HepG2 (cell line): ENCODE data around the gene ADPRHL1. TPM values are rescaled to one million over a fixed set of nuclear protein-coding genes. Genes with fewer than 3 reads are reported as not detected.
"Not testable (repeated sequence)": the region's sequence is repeated elsewhere in the genome, so short reads cannot be mapped to it uniquely, and the experiment has no call there.

Source experiments
- ATAC-seq: fragments of 200-7000 bp; cut with Tn5 transposase; 3 replicates; pipeline ENCODE4 v1.9.1; 2020; ENCODE audit warnings: mild to moderate bottlenecking, moderate library complexity
- BruUV-seq: library from RNA; stranded (reverse); fragments of 400-500 nt; replicated peaks from 2 replicates; lab custom pipeline; 2021; lab: Mats Ljungman, UMichigan
- CTCF ChIA-PET: fragments of 300-600 bp; formaldehyde crosslinking; extraction: SDS; loops from one replicate; lab custom pipeline; 2021; ENCODE audit warnings: low total read pairs, inconsistent platforms, low intra/inter-chr PET ratio; lab: Yijun Ruan, JAX
- POLR2A ChIA-PET: fragments of 350-600 bp; sonication (Branson Sonifier 250); formaldehyde crosslinking; loops from one replicate; lab custom pipeline; 2020; ENCODE audit warnings: antibody characterized with exemption, inconsistent platforms; lab: Yijun Ruan, JAX
- DNase-seq: peaks from one replicate; pipeline ENCODE4 v3.0.0-alpha.2; 2015; ENCODE audit warnings: low spot score
- FAIRE-seq: peaks from 3 replicates; lab custom pipeline; 2011; peaks lifted over from hg19 to GRCh38; lab: Jason Lieb, UNC
- H2AFZ ChIP-seq: one replicate; pipeline ENCODE4 v1.6.1; 2011; ENCODE audit warnings: low read length, inconsistent platforms
- H3K27ac ChIP-seq: fragments of 300-600 bp; 3 replicates; pipeline ENCODE4 v1.8.0; 2011; ENCODE audit warnings: mixed run types, mild to moderate bottlenecking, mixed read lengths, low read length, inconsistent platforms; ENCODE audit not compliant: insufficient read depth; ENCODE audit errors: extremely low read length
- H3K27me3 ChIP-seq, 2 experiments: fragments of 200-600 bp in 1 of 2; 2 replicates in 1 of 2; 3 replicates in 1 of 2; pipeline versions ENCODE4 v1.6.0 to v1.8.0; 2011; ENCODE audit warnings: low read length in 2 of 2, mild to moderate bottlenecking in 2 of 2, moderate library complexity in 2 of 2, inconsistent platforms in 1 of 2; ENCODE audit not compliant: insufficient read depth in 2 of 2, control insufficient read depth in 1 of 2
- H3K36me3 ChIP-seq, 2 experiments: fragments of 200-600 bp in 1 of 2; replicated peaks in 1 of 2; 2 replicates in 1 of 2; 3 replicates in 1 of 2; pipeline versions ENCODE4 v1.5.1 to v1.8.0; 2011; ENCODE audit warnings: low read length in 2 of 2, inconsistent platforms in 1 of 2; ENCODE audit not compliant: insufficient read depth in 2 of 2, control insufficient read depth in 1 of 2
- H3K4me1 ChIP-seq: 2 replicates; pipeline ENCODE4 v1.5.1; 2012; ENCODE audit warnings: low read length, inconsistent platforms; ENCODE audit not compliant: insufficient read depth
- H3K4me2 ChIP-seq: 2 replicates; pipeline ENCODE4 v1.6.0; 2011; ENCODE audit warnings: low read depth, low read length, inconsistent platforms
- H3K4me3 ChIP-seq, 3 experiments: fragments of 200-600 bp in 1 of 3; sonication (generic), shearing (Covaris generic) in 1 of 3; replicated peaks in 1 of 3; 2 replicates each; pipeline ENCODE4 v1.5.1; 2011 to 2016; ENCODE audit warnings: low read length in 3 of 3, inconsistent platforms in 2 of 3, low read depth in 2 of 3, mild to moderate bottlenecking in 2 of 3, control low read depth in 1 of 3, mixed read lengths in 1 of 3; ENCODE audit not compliant: insufficient read depth in 1 of 3
- H3K79me2 ChIP-seq: one replicate; pipeline ENCODE4 v1.6.1; 2011; ENCODE audit warnings: low read length, inconsistent platforms; ENCODE audit not compliant: insufficient read depth
- H3K9ac ChIP-seq: 2 replicates; pipeline ENCODE4 v1.6.0; 2011; ENCODE audit warnings: mild to moderate bottlenecking, low read depth, low read length, inconsistent platforms; ENCODE audit not compliant: insufficient read depth
- H3K9me3 ChIP-seq: 2 replicates; pipeline ENCODE4 v1.5.1; 2012; ENCODE audit warnings: mild to moderate bottlenecking, low read length
- H4K20me1 ChIP-seq: 2 replicates; pipeline ENCODE4 v1.6.0; 2011; ENCODE audit warnings: inconsistent platforms, mild to moderate bottlenecking, low read length, moderate library complexity; ENCODE audit not compliant: insufficient read depth
- HNF4A ChIP-seq: sonication (generic); formaldehyde crosslinking; IDR thresholded peaks from 2 replicates; pipeline ENCODE4 v1.4.0; 2020; ENCODE audit warnings: missing genetic modification reagents
- HOXD1 ChIP-seq: sonication (generic); formaldehyde crosslinking; IDR thresholded peaks from 2 replicates; pipeline ENCODE4 v1.5.0; 2020; ENCODE audit warnings: missing genetic modification reagents
- PRDM10 ChIP-seq: sonication (generic); formaldehyde crosslinking; IDR thresholded peaks from 2 replicates; pipeline ENCODE4 v1.4.0; 2020; ENCODE audit warnings: low read depth, missing genetic modification reagents
- SAP130 ChIP-seq: IDR thresholded peaks from 2 replicates; pipeline ENCODE4 v1.6.1; 2016; ENCODE audit warnings: low read depth
- ZBED4 ChIP-seq: sonication (generic); formaldehyde crosslinking; IDR thresholded peaks from 2 replicates; pipeline ENCODE4 v1.4.0; 2020; ENCODE audit warnings: missing genetic modification reagents, borderline replicate concordance
- ZNF777 ChIP-seq: sonication (generic); formaldehyde crosslinking; IDR thresholded peaks from 2 replicates; pipeline ENCODE4 v1.4.0; 2020; ENCODE audit warnings: missing genetic modification reagents
- WGBS: methylation state at CpG from one replicate; pipeline ENCODE4 v1.1.6; 2017; ENCODE audit warnings: low lambda C conversion rate; 5-methylcytosine and 5-hydroxymethylcytosine counted together
- in situ Hi-C: cut with HindIII; loops from 2 replicates; pipeline ENCODE4 v1.10.0; 2017; ENCODE audit warnings: low pct_unique_long_range_greater_than_20kb; ENCODE audit not compliant: extremely low pct_ligation_motif_present
- intact Hi-C: fragments of 100-400 bp; cut with micrococcal nuclease; formaldehyde crosslinking; loops from one replicate; pipeline ENCODE4 v1.10.0; 2022; ENCODE audit not compliant: unreplicated experiment
- polyA plus RNA-seq, 8 experiments: library from polyadenylated mRNA; depleted of rRNA in 3 of 8; stranded (reverse) in 7 of 8; unstranded in 1 of 8; fragments of >200 nt; fragmentation: Illumina TruSeq in 4 of 8; extraction: Trizol in 4 of 8; gene quantifications; 2 replicates each; pipeline versions ENCODE4 v1.2.1 to v1.2.3, GENCODE V29; 2011 to 2016; ENCODE audit warnings: low read depth in 4 of 8, missing spikeins in 1 of 8, mixed read lengths in 1 of 8; ENCODE audit not compliant: insufficient read depth in 1 of 8
- total RNA-seq, 5 experiments: library from RNA; depleted of rRNA; stranded (reverse); fragments of >200 nt; fragmentation: Illumina TruSeq; extraction: Trizol; gene quantifications; 2 replicates each; pipeline ENCODE4 v1.2.3, GENCODE V29; 2016; ENCODE audit warnings: low read depth in 1 of 5

Gene ADPRHL1
- total and polyA plus RNA-seq, 2 of the 13 experiments (the other 11 are each of a cell fraction or from before 2014, with no cell fraction given), result 0.34 to 0.40 TPM

- peak; percentile 48 for TF ChIP-seq SAP130 (CRISPR knock-in tag)
- 0 out of 2 replicates have a peak, but pooled peaks have one; percentile 13 for TF ChIP-seq HNF4A (CRISPR knock-in tag)
- TF ChIP-seq ZNF777 (CRISPR knock-in tag), result no peak
- TF ChIP-seq ZBED4 (CRISPR knock-in tag), result peak; percentile 61; the same call in 1 of the 2 replicates
- no peak for TF ChIP-seq HOXD1
- TF ChIP-seq PRDM10 (CRISPR knock-in tag), result peak; percentile 26; the same call in 1 of the 2 replicates
These were observed 15.8 kb downstream of the ADPRHL1 start (continued) for GRCh38 chr13:113437408-113438010.

- H4K20me1 ChIP-seq, H3K36me3 ChIP-seq, H3K79me2 ChIP-seq, intact Hi-C loops, H3K27ac ChIP-seq, BruUV-seq, H2AFZ ChIP-seq, in situ Hi-C loops, ATAC-seq, H3K9me3 ChIP-seq, DNase-seq, CTCF ChIA-PET, FAIRE-seq: not testable (repeated sequence)
- Histone ChIP-seq H3K4me1 (peaks cover 22% of the 10 kb centered on the region), H3K4me2 (peak overlapping the region; percentile 79; the same call in 1 of the 2 replicates), H3K27me3 (0 out of 5 replicates have a peak, but pooled peaks cover 0 to 10% of the 10 kb centered on the region in 2 experiments), H3K4me3 (0 out of 6 replicates have a peak overlapping the region, but pooled peaks of 1 of the 3 experiments have one; percentile 66), H3K9ac (peak overlapping the region; percentile 51; the same call in 1 of the 2 replicates)
- WGBS, result 100% methylated on average over 5 of the region's 15 CpGs
- POLR2A ChIA-PET, result interaction anchor here (1.2 kb wide), 5 partner anchors 9 to 41 kb away, joined by 3 to 12 read pairs (median 5); no protein-coding TSS in a partner anchor
These were observed 16.4 kb downstream of the ADPRHL1 start for GRCh38 chr13:113436866-113437265.

GRCh38 chr13:113435907-113436306 lies 17.4 kb downstream of the ADPRHL1 start:
- in situ Hi-C loops, POLR2A ChIA-PET, FAIRE-seq, intact Hi-C loops, DNase-seq, CTCF ChIA-PET, H3K27ac ChIP-seq, BruUV-seq, H2AFZ ChIP-seq, H3K79me2 ChIP-seq, H4K20me1 ChIP-seq, ATAC-seq, H3K4me3 ChIP-seq, H3K9ac ChIP-seq, H3K9me3 ChIP-seq, H3K4me2 ChIP-seq, H3K36me3 ChIP-seq: not testable (repeated sequence)
- 93% methylated on average over 13 of the region's 15 CpGs for WGBS
- peaks cover 22% of the 10 kb centered on the region for H3K4me1 ChIP-seq
- H3K27me3 ChIP-seq, result 0 out of 5 replicates have a peak, but pooled peaks cover 0 to 10% of the 10 kb centered on the region in 2 experiments
